Left renal pelvis (tissue), 4 donors: ENCODE results near the gene PCBP3. TPM values are rescaled to one million over a fixed set of nuclear protein-coding genes. Genes with fewer than 3 reads are reported as not detected.
"Not testable (repeated sequence)": the region's sequence is repeated elsewhere in the genome, so short reads cannot be mapped to it uniquely, and the experiment has no call there.

ENCODE experiments used
- DNase-seq, 4 donors: peaks; one replicate each; pipeline ENCODE4 v3.0.0-alpha.2; 2013; ENCODE audit warnings: low read depth in 4 of 4, low spot score in 3 of 4
- polyA plus RNA-seq, 4 donors: library from polyadenylated mRNA; unstranded; fragments of 120-200 nt; gene quantifications; one replicate each; pipeline ENCODE4 v1.2.1, GENCODE V29; 2013; ENCODE audit not compliant: insufficient read length in 4 of 4

The PCBP3 gene
- polyA plus RNA-seq, 4 donors = 1.3 to 2.2 (median 1.8) TPM

- DNase-seq = no peak
Observed at GRCh38 chr21:45801989-45802388, 158.5 kb downstream of the PCBP3 start.

GRCh38 chr21:45802425-45802824 lies 158.9 kb downstream of the PCBP3 start:
- no peak for DNase-seq

- DNase-seq = no peak
Observed at GRCh38 chr21:45802956-45803617, 159.6 kb downstream of the PCBP3 start.

GRCh38 chr21:45803618-45804340 lies 160.3 kb downstream of the PCBP3 start:
- DNase-seq = no peak

GRCh38 chr21:45804809-45805313 lies 161.3 kb downstream of the PCBP3 start:
- DNase-seq = no peak

- no peak for DNase-seq
Observed at GRCh38 chr21:45805321-45805720, 161.8 kb downstream of the PCBP3 start.

GRCh38 chr21:45806042-45806441 lies 162.5 kb downstream of the PCBP3 start:
- DNase-seq = no peak

- not testable (repeated sequence) for DNase-seq
Observed at GRCh38 chr21:45808663-45809062, 165.1 kb downstream of the PCBP3 start.

GRCh38 chr21:45809421-45809820 lies 165.9 kb downstream of the PCBP3 start:
- DNase-seq = no peak

- no peak for DNase-seq
Observed at GRCh38 chr21:45811136-45811535, 167.6 kb downstream of the PCBP3 start.

- not testable (repeated sequence) for DNase-seq
Observed at GRCh38 chr21:45814210-45814940, 170.8 kb downstream of the PCBP3 start.

- DNase-seq = not testable (repeated sequence)
Observed at GRCh38 chr21:45815781-45816180, 172.3 kb downstream of the PCBP3 start.

- no peak for DNase-seq
Observed at GRCh38 chr21:45816794-45817193, 173.3 kb downstream of the PCBP3 start.

- no peak for DNase-seq
Observed at GRCh38 chr21:45817345-45817744, 173.8 kb downstream of the PCBP3 start.

- no peak for DNase-seq
Observed at GRCh38 chr21:45818276-45818903, 174.9 kb downstream of the PCBP3 start.

GRCh38 chr21:45818904-45819285 lies 175.4 kb downstream of the PCBP3 start:
- no peak for DNase-seq

GRCh38 chr21:45819478-45820170 lies 176.1 kb downstream of the PCBP3 start:
- no peak for DNase-seq

- DNase-seq = peak; percentile 72 to 81 (median 78)
Observed at GRCh38 chr21:45820171-45821091, 176.9 kb downstream of the PCBP3 start.

GRCh38 chr21:45821315-45821962 lies 177.9 kb downstream of the PCBP3 start:
- DNase-seq = no peak
